Esophagus (tissue), 2 donors: ENCODE measurements around the gene ZBTB32. TPM values are rescaled to one million over a fixed set of nuclear protein-coding genes. Genes with fewer than 3 reads are reported as not detected.

Experiments
- H3K27ac ChIP-seq, 2 donors: one replicate each; pipeline ENCODE4 v1.5.1; 2013; ENCODE audit warnings: low read depth in 2 of 2, mild to moderate bottlenecking in 2 of 2, inconsistent platforms in 1 of 2, low read length in 1 of 2, moderate library complexity in 1 of 2
- H3K27me3 ChIP-seq, 2 donors: one replicate each; pipeline ENCODE4 v1.6.1; 2013; ENCODE audit warnings: low read length in 2 of 2, control low read depth in 1 of 2, mild to moderate bottlenecking in 1 of 2; ENCODE audit not compliant: insufficient read depth in 2 of 2, control insufficient read depth in 1 of 2
- H3K36me3 ChIP-seq, 2 donors: one replicate each; pipeline ENCODE4 v1.6.1; 2013; ENCODE audit warnings: low read length in 1 of 2; ENCODE audit not compliant: control insufficient read depth in 2 of 2, insufficient read depth in 2 of 2
- H3K4me1 ChIP-seq, 2 donors: one replicate each; pipeline ENCODE4 v1.6.1; 2013; ENCODE audit warnings: low read length in 1 of 2; ENCODE audit not compliant: control insufficient read depth in 2 of 2, insufficient read depth in 2 of 2
- H3K4me3 ChIP-seq, 2 donors: one replicate each; pipeline ENCODE4 v1.5.1; 2013; ENCODE audit warnings: low read length in 2 of 2, mild to moderate bottlenecking in 2 of 2, low read depth in 1 of 2, moderate library complexity in 1 of 2
- H3K9me3 ChIP-seq, 2 donors: one replicate each; pipeline ENCODE4 v1.6.1; 2013; ENCODE audit warnings: mild to moderate bottlenecking in 2 of 2, low read depth in 1 of 2, low read length in 1 of 2, moderate library complexity in 1 of 2; ENCODE audit not compliant: control insufficient read depth in 2 of 2, insufficient read depth in 1 of 2
- WGBS, 2 donors: extraction: QIAGEN DNeasy Blood & Tissue Kit; methylation state at CpG; one replicate each; pipeline ENCODE4 v1.1.7; 2013; 5-methylcytosine and 5-hydroxymethylcytosine counted together
- polyA plus RNA-seq, 2 donors: library from polyadenylated mRNA; stranded (reverse); fragments of 200-250 nt; gene quantifications; one replicate each; pipeline ENCODE4 v1.2.3, GENCODE V29; 2013
- donor health status: healthy with polysubstance abuse.
- donor health status: Bipolar disorder and iron deficiency.

ZBTB32 gene
- polyA plus RNA-seq, 2 donors: 0.07 to 0.18 TPM

DNA sequence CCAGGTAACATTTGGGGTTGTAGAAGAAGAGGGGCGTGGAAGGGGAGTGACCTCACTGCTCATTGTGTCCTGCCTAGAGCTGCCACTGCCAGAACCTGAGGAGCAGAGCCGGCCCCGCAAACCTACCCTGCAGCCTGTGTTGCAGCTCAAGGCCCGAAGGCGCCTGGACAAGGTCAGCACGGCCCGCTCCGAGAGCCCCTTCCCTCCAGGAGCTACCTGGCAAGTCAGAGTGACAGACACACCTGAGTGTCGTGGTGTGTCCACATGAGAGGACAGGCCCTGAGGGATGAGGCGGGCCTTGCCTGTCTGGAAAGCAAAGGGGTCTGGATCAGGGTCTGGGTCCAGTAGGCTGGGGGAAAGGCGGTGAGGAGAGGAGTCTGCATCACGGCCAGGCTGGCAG, 20.2 kb downstream of the ZBTB32 start:
- Histone ChIP-seq H3K9me3 (no peaks in the 10 kb centered on the region), H3K27ac (no peak overlapping the region), H3K4me3 (no peak overlapping the region), H3K27me3 (no peaks in the 10 kb centered on the region), H3K4me1 (no peaks in the 10 kb centered on the region), H3K36me3 (peaks cover 49 to 85% of the 10 kb centered on the region in 2 donors)
- WGBS, 2 donors: 94 to 97% methylated on average over 12 of the region's 12 CpGs

GRCh38 chr19:35725216-35725861, 21.0 kb downstream of the ZBTB32 start:
- no peaks in the 10 kb centered on the region for H3K4me1 ChIP-seq
- WGBS, 2 donors: 94 to 95% methylated on average over 23 of the region's 23 CpGs
- no peaks in the 10 kb centered on the region for H3K27me3 ChIP-seq

GRCh38 chr19:35727053-35727955, 22.9 kb downstream of the ZBTB32 start:
- H3K27ac ChIP-seq: no peak overlapping the region
- no peaks in the 10 kb centered on the region for H3K27me3 ChIP-seq
- peaks cover 4 to 10% of the 10 kb centered on the region in 2 donors for H3K4me1 ChIP-seq
- no peaks in the 10 kb centered on the region for H3K9me3 ChIP-seq
- no peak overlapping the region for H3K4me3 ChIP-seq
- peaks cover 55 to 92% of the 10 kb centered on the region in 2 donors for H3K36me3 ChIP-seq
- WGBS, 2 donors: 91 to 94% methylated on average over 25 of the region's 25 CpGs

More at GRCh38 chr19:35725216-35725861, 21.0 kb downstream of the ZBTB32 start:
- H3K9me3 ChIP-seq: no peaks in the 10 kb centered on the region
- no peak overlapping the region for H3K4me3 ChIP-seq
- peaks cover 51 to 88% of the 10 kb centered on the region in 2 donors for H3K36me3 ChIP-seq
- H3K27ac ChIP-seq: no peak overlapping the region

DNA sequence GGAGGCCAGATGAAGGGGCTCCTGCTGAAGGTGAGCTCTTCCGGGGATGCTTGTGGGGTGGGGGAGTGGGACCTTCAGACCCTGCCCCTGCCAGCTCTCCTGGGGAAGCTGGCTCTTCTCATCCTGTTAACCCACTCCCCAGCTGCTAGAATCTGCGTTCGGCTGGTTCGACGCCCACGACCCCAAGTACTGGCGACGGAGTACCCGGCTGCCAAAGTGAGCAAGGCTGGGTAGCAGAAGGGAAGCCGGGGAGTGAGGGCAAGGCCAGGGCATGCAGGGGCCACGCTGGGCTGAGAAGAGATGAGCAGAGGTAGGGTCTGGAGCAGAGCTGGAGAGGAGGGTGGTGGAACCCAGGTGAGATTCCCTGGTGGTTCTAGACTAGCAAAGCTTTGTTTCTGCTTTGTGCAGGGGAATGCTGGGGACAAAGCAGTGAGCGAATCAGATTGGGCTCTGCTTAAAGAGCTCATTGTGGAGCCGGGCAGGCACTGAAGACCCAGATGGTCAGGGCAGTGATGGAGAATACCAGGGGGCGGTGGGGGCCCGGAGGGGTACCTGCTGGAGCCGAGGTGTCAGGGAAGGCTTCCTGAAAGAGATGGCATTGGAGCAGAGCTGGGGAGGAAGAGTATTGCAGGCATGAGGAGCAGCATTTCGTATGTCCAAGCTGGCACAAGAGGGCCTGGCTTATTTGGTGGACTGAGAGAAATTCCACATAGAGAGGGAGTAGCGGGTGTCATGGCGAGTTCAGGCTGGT, 23.8 kb downstream of the ZBTB32 start:
- Histone ChIP-seq H3K9me3 (no peaks in the 10 kb centered on the region), H3K27ac (no peak overlapping the region), H3K4me3 (no peak overlapping the region), H3K36me3 (peaks cover 50 to 91% of the 10 kb centered on the region in 2 donors), H3K4me1 (peaks cover 4 to 10% of the 10 kb centered on the region in 2 donors), H3K27me3 (no peaks in the 10 kb centered on the region)
- 93 to 94% methylated on average over 19 of the region's 19 CpGs for WGBS, 2 donors

DNA sequence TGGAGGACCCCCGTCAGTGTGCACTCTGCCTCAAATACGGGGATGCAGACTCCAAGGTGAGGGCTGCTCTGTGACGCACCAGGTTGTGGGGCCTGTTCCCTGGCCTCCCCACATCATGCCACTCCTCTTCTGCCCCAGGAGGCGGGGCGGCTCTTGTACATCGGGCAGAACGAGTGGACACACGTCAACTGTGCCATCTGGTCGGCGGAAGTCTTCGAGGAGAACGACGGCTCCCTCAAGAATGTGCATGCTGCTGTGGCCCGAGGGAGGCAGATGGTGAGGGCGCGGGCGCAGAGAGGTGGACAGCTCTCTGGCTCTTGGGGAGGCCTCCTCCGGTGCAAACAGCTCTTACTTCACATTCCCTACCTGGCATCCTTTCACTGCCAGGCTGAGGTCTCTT, 24.7 kb downstream of the ZBTB32 start:
- Histone ChIP-seq H3K36me3 (peaks cover 42 to 89% of the 10 kb centered on the region in 2 donors), H3K27me3 (no peaks in the 10 kb centered on the region)
- WGBS, 2 donors: 83 to 89% methylated on average over 18 of the region's 18 CpGs

DNA sequence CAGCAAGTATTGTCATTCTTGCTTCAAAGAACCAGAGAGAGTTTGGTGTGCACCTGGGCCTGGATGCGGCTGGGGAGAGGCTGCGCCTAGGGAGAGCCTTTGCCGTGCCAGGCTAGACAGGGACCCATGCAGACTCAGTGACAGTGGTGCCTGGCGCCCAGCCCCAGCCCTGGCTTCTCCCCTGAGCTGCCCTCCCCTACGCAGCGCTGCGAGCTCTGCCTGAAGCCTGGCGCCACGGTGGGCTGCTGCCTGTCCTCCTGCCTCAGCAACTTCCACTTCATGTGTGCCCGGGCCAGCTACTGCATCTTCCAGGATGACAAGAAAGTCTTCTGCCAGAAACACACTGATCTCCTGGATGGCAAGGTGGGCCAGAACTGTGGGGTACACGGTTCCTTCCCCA, 25.4 kb downstream of the ZBTB32 start:
- 93 to 94% methylated on average over 11 of the region's 11 CpGs for WGBS, 2 donors
- H3K4me3 ChIP-seq: no peak overlapping the region
- no peaks in the 10 kb centered on the region for H3K9me3 ChIP-seq
- H3K36me3 ChIP-seq: peaks cover 43 to 88% of the 10 kb centered on the region in 2 donors
- no peaks in the 10 kb centered on the region for H3K27me3 ChIP-seq
- peaks cover 4 to 10% of the 10 kb centered on the region in 2 donors for H3K4me1 ChIP-seq
- no peak overlapping the region for H3K27ac ChIP-seq

More for the DNA sequence above, 24.7 kb downstream of the ZBTB32 start:
- Histone ChIP-seq H3K9me3 (no peaks in the 10 kb centered on the region), H3K4me3 (no peak overlapping the region), H3K27ac (no peak overlapping the region), H3K4me1 (peaks cover 4 to 10% of the 10 kb centered on the region in 2 donors)

- 85 to 92% methylated on average over 18 of the region's 18 CpGs for WGBS, 2 donors
- Histone ChIP-seq H3K27ac (peak overlapping the region in 1 of 2 donors; percentile 65), H3K27me3 (no peaks in the 10 kb centered on the region), H3K9me3 (no peaks in the 10 kb centered on the region), H3K4me3 (no peak overlapping the region), H3K36me3 (peaks cover 41 to 86% of the 10 kb centered on the region in 2 donors), H3K4me1 (peaks cover 4 to 10% of the 10 kb centered on the region in 2 donors)
Observed at GRCh38 chr19:35730326-35730725, 26.0 kb downstream of the ZBTB32 start.

DNA sequence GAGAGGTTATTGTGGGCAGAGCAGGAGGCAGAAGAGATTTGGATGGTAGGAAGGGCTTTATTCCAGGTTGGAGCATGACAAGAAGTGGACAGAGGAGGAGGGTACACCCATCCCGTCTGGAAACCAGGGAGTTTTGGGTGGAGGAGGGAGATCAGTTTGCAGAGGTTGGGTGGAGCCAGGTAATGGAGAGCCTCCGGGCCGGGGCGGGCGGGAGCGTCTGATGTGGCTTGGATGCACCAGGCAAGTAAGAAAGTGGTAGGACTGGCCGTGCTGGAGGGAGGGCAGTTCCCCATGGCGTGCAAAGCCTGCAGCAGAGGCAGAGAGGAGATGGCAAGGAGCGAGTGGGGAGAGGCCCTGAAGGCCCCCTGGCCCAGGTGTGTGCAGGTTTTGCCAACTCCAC, 27.0 kb downstream of the ZBTB32 start:
- peaks cover 4 to 10% of the 10 kb centered on the region in 2 donors for H3K4me1 ChIP-seq
- H3K4me3 ChIP-seq: no peak overlapping the region
- peak overlapping the region; percentile 5 to 65 for H3K27ac ChIP-seq
- H3K27me3 ChIP-seq: no peaks in the 10 kb centered on the region
- H3K9me3 ChIP-seq: no peaks in the 10 kb centered on the region
- peaks cover 33 to 80% of the 10 kb centered on the region in 2 donors for H3K36me3 ChIP-seq
- 54 to 75% methylated on average over 9 of the region's 9 CpGs for WGBS, 2 donors

- Histone ChIP-seq H3K4me3 (no peak overlapping the region), H3K27me3 (no peaks in the 10 kb centered on the region), H3K27ac (peak overlapping the region in 1 of 2 donors; percentile 65), H3K9me3 (no peaks in the 10 kb centered on the region), H3K4me1 (peaks cover 4 to 10% of the 10 kb centered on the region in 2 donors), H3K36me3 (peaks cover 32 to 83% of the 10 kb centered on the region in 2 donors)
- WGBS, 2 donors: 76 to 87% methylated on average over 21 of the region's 21 CpGs
Observed at GRCh38 chr19:35731779-35732405, 27.5 kb downstream of the ZBTB32 start.
